ENCODE measurements around the gene ERCC6L2.

The ERCC6L2 gene

GRCh38 chr9:95852059-95853032 is 23.1 kb upstream of the ERCC6L2 start:
- H3K4me3 Mint-ChIP-seq, result no peak overlapping the region
- H3K27me3 Mint-ChIP-seq, result no peaks in the 10 kb centered on the region
- peaks cover 20% of the 10 kb centered on the region for H3K4me1 Mint-ChIP-seq (ENCODE audit: low read depth)
- H3K9me3 Mint-ChIP-seq (ENCODE audit: low read depth), result no peaks in the 10 kb centered on the region
- H3K36me3 Mint-ChIP-seq, result peaks cover 15% of the 10 kb centered on the region
- H3K27ac Mint-ChIP-seq, result peak overlapping the region; percentile 23

- no peaks in the 10 kb centered on the region for H3K27me3 Mint-ChIP-seq
- H3K27ac Mint-ChIP-seq, result no peak overlapping the region
- H3K9me3 Mint-ChIP-seq (ENCODE audit: low read depth), result no peaks in the 10 kb centered on the region
- peaks cover 27% of the 10 kb centered on the region for H3K4me1 Mint-ChIP-seq (ENCODE audit: low read depth)
- peaks cover 3% of the 10 kb centered on the region for H3K36me3 Mint-ChIP-seq
- no peak overlapping the region for H3K4me3 Mint-ChIP-seq
These were observed 21.0 kb upstream of the ERCC6L2 start for GRCh38 chr9:95854386-95855020.

- peaks cover 5% of the 10 kb centered on the region for H3K9me3 Mint-ChIP-seq (ENCODE audit: low read depth)
- peaks cover 27% of the 10 kb centered on the region for H3K4me1 Mint-ChIP-seq (ENCODE audit: low read depth)
- H3K36me3 Mint-ChIP-seq, result peaks cover 3% of the 10 kb centered on the region
- no peaks in the 10 kb centered on the region for H3K27me3 Mint-ChIP-seq
- no peak overlapping the region for H3K4me3 Mint-ChIP-seq
- H3K27ac Mint-ChIP-seq, result peak overlapping the region; percentile 0
These were observed 19.5 kb upstream of the ERCC6L2 start for GRCh38 chr9:95855961-95856360.

GRCh38 chr9:95857124-95857523 is 18.4 kb upstream of the ERCC6L2 start:
- no peak overlapping the region for H3K4me3 Mint-ChIP-seq
- H3K27ac Mint-ChIP-seq, result no peak overlapping the region
- H3K36me3 Mint-ChIP-seq, result peaks cover 4% of the 10 kb centered on the region
- peaks cover 24% of the 10 kb centered on the region for H3K4me1 Mint-ChIP-seq (ENCODE audit: low read depth)
- peaks cover 11% of the 10 kb centered on the region for H3K9me3 Mint-ChIP-seq (ENCODE audit: low read depth)
- H3K27me3 Mint-ChIP-seq, result no peaks in the 10 kb centered on the region

GRCh38 chr9:95857896-95858295 is 17.6 kb upstream of the ERCC6L2 start:
- H3K4me1 Mint-ChIP-seq (ENCODE audit: low read depth), result peaks cover 16% of the 10 kb centered on the region
- peaks cover 16% of the 10 kb centered on the region for H3K9me3 Mint-ChIP-seq (ENCODE audit: low read depth)
- peaks cover 6% of the 10 kb centered on the region for H3K36me3 Mint-ChIP-seq
- H3K27ac Mint-ChIP-seq, result no peak overlapping the region
- no peak overlapping the region for H3K4me3 Mint-ChIP-seq
- H3K27me3 Mint-ChIP-seq, result no peaks in the 10 kb centered on the region

GRCh38 chr9:95862343-95862742 is 13.1 kb upstream of the ERCC6L2 start:
- no peak overlapping the region for H3K27ac Mint-ChIP-seq

GRCh38 chr9:95864852-95865580 is 10.5 kb upstream of the ERCC6L2 start:
- Mint-ChIP-seq H3K4me1 (ENCODE audit: low read depth) (peaks cover 3% of the 10 kb centered on the region), H3K9me3 (ENCODE audit: low read depth) (peaks cover 24% of the 10 kb centered on the region)

More at GRCh38 chr9:95862343-95862742, 13.1 kb upstream of the ERCC6L2 start:
- Mint-ChIP-seq H3K4me1 (ENCODE audit: low read depth) (peaks cover 10% of the 10 kb centered on the region), H3K27me3 (no peaks in the 10 kb centered on the region), H3K36me3 (peaks cover 17% of the 10 kb centered on the region), H3K4me3 (no peak overlapping the region), H3K9me3 (ENCODE audit: low read depth) (peaks cover 24% of the 10 kb centered on the region)

GRCh38 chr9:95870352-95870751 is 5.1 kb upstream of the ERCC6L2 start:
- H3K36me3 Mint-ChIP-seq, result peaks cover 36% of the 10 kb centered on the region
- no peaks in the 10 kb centered on the region for H3K27me3 Mint-ChIP-seq
- H3K27ac Mint-ChIP-seq, result no peak overlapping the region
- peaks cover 7% of the 10 kb centered on the region for H3K9me3 Mint-ChIP-seq (ENCODE audit: low read depth)
- peaks cover 12% of the 10 kb centered on the region for H3K4me1 Mint-ChIP-seq (ENCODE audit: low read depth)
- H3K4me3 Mint-ChIP-seq, result no peak overlapping the region

More at GRCh38 chr9:95864852-95865580, 10.5 kb upstream of the ERCC6L2 start:
- Mint-ChIP-seq H3K27me3 (no peaks in the 10 kb centered on the region), H3K4me3 (no peak overlapping the region), H3K27ac (no peak overlapping the region), H3K36me3 (peaks cover 20% of the 10 kb centered on the region)

GRCh38 chr9:95870906-95871305 is 4.6 kb upstream of the ERCC6L2 start:
- H3K4me3 Mint-ChIP-seq, result no peak overlapping the region
- peaks cover 7% of the 10 kb centered on the region for H3K9me3 Mint-ChIP-seq (ENCODE audit: low read depth)
- peaks cover 35% of the 10 kb centered on the region for H3K36me3 Mint-ChIP-seq
- H3K27me3 Mint-ChIP-seq, result no peaks in the 10 kb centered on the region
- peaks cover 11% of the 10 kb centered on the region for H3K4me1 Mint-ChIP-seq (ENCODE audit: low read depth)
- no peak overlapping the region for H3K27ac Mint-ChIP-seq

GRCh38 chr9:95874303-95874988 is 1.0 kb upstream of the ERCC6L2 start:
- Mint-ChIP-seq H3K4me3 (no peak overlapping the region), H3K4me1 (ENCODE audit: low read depth) (peaks cover 24% of the 10 kb centered on the region), H3K9me3 (ENCODE audit: low read depth) (peaks cover 7% of the 10 kb centered on the region), H3K27ac (no peak overlapping the region), H3K27me3 (no peaks in the 10 kb centered on the region), H3K36me3 (peaks cover 34% of the 10 kb centered on the region)

- peaks cover 31% of the 10 kb centered on the region for H3K36me3 Mint-ChIP-seq
- no peak overlapping the region for H3K27ac Mint-ChIP-seq
- no peaks in the 10 kb centered on the region for H3K27me3 Mint-ChIP-seq
- H3K4me1 Mint-ChIP-seq (ENCODE audit: low read depth), result peaks cover 29% of the 10 kb centered on the region
- H3K4me3 Mint-ChIP-seq, result no peak overlapping the region
- H3K9me3 Mint-ChIP-seq (ENCODE audit: low read depth), result peaks cover 7% of the 10 kb centered on the region
These were observed 544 bp upstream of the ERCC6L2 start for GRCh38 chr9:95874989-95875304.

- H3K27ac Mint-ChIP-seq, result no peak overlapping the region
These were observed 600 bp downstream of the ERCC6L2 start for GRCh38 chr9:95876138-95876444.

GRCh38 chr9:95876595-95876994 is 1.1 kb downstream of the ERCC6L2 start:
- Mint-ChIP-seq H3K27ac (no peak overlapping the region), H3K9me3 (ENCODE audit: low read depth) (peaks cover 3% of the 10 kb centered on the region), H3K4me1 (ENCODE audit: low read depth) (peaks cover 46% of the 10 kb centered on the region), H3K4me3 (no peak overlapping the region), H3K36me3 (peaks cover 21% of the 10 kb centered on the region), H3K27me3 (no peaks in the 10 kb centered on the region)

More at GRCh38 chr9:95876138-95876444, 600 bp downstream of the ERCC6L2 start:
- H3K27me3 Mint-ChIP-seq, result no peaks in the 10 kb centered on the region
- peaks cover 3% of the 10 kb centered on the region for H3K9me3 Mint-ChIP-seq (ENCODE audit: low read depth)
- H3K4me3 Mint-ChIP-seq, result no peak overlapping the region
- peaks cover 24% of the 10 kb centered on the region for H3K36me3 Mint-ChIP-seq
- H3K4me1 Mint-ChIP-seq (ENCODE audit: low read depth), result peaks cover 41% of the 10 kb centered on the region

- H3K4me1 Mint-ChIP-seq (ENCODE audit: low read depth), result peaks cover 59% of the 10 kb centered on the region
- H3K27me3 Mint-ChIP-seq, result no peaks in the 10 kb centered on the region
- H3K36me3 Mint-ChIP-seq, result peaks cover 8% of the 10 kb centered on the region
- peaks cover 3% of the 10 kb centered on the region for H3K9me3 Mint-ChIP-seq (ENCODE audit: low read depth)
- no peak overlapping the region for H3K27ac Mint-ChIP-seq
- no peak overlapping the region for H3K4me3 Mint-ChIP-seq
These were observed 2.5 kb downstream of the ERCC6L2 start for GRCh38 chr9:95877984-95878383.
